HG03378 (cell line): Measurements from ENCODE around the gene TMEM273.

Source experiments
- ATAC-seq: cut with Tn5 transposase; IDR thresholded peaks from one replicate; pipeline ENCODE4 v1.9.1; 2021; ENCODE audit warnings: mild to moderate bottlenecking, moderate library complexity; ENCODE audit not compliant: unreplicated experiment

Gene TMEM273

GRCh38 chr10:49187950-49188761, at the start of gene TMEM273:
Gene TMEM273 (minus strand): TSS chr10:49188391. CDS start chr10:49188336, 55 bp downstream.
- ATAC-seq, result peak; percentile 69

- ATAC-seq, result no peak
Observed at GRCh38 chr10:49237985-49238384, 49.8 kb upstream of the TMEM273 start.

- ATAC-seq, result no peak
Observed at GRCh38 chr10:49235392-49235791, 47.2 kb upstream of the TMEM273 start.

DNA sequence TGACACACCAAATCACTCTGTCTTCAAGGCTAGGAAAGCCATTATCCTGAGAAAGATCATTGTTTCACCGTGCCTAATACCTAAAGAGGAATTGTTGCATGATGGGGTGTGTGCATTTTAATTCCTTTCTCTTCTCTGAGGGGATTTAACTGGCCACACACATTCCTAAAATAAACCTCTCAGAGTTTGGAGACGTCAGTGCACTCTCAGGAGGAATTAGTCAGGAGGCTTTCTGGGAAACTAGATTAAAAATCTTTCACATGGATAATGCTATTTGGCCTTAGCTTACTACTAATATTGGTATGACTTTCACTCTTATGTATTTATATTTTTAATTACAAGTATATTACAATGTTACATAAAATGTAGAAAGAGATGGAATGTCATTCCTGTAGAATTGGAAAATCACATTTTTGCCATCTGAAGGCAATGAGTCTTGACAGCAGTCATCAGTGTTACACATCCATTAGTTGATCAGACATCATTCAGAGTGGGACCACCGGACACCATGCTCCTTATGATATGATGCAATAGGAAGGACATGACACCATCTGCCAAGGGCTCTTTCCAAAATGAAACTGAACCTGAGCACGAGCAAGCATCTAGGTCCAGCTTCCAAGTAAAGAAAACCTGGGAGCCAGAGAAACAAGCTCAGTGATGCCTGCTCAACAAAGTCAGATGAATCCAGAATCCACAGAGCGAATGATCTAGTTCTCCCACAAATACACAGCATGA, 43.1 kb upstream of the TMEM273 start:
- no peak for ATAC-seq

DNA sequence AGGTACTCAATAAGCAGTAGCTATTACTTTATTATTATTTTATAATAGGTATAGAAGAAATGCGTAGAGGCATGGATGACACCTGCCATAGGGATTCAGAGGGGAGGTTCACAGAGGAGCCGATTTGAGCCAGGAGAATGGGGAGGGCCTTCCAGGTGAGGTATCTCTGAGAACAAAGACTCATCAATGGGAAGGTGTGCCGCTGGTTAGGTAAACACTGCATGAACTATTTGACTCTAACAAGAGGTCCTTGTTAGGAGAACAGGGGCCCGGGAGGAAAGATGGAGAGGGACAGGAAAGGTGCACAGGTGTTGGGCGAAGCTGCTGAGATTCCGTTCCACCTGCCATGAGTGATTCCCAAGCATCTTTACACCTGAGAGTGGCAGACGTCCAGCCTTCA, 41.8 kb upstream of the TMEM273 start:
- no peak for ATAC-seq

- no peak for ATAC-seq
Observed at GRCh38 chr10:49228677-49229076, 40.5 kb upstream of the TMEM273 start.

DNA sequence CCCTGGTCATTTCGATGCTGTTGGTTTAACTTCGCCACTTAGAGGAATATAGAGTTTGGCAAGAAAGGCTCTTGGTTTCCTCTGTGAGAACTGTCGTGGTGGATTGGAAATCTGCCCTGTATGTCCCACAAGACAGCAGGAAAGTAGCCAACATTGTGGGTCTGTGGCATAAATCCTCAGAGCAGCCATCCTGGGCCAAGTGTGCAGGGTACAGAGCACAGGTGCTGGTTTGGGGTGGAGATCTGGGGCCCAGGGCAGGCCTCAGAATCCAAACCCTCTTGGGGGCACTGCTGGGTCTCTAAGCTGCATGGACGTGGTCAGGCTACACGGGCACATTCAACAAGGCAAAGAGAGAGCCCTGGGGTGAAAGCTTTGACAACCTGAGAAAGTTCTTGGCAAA, 39.2 kb upstream of the TMEM273 start:
- ATAC-seq, result no peak

GRCh38 chr10:49226594-49226993, 38.4 kb upstream of the TMEM273 start:
- no peak for ATAC-seq

DNA sequence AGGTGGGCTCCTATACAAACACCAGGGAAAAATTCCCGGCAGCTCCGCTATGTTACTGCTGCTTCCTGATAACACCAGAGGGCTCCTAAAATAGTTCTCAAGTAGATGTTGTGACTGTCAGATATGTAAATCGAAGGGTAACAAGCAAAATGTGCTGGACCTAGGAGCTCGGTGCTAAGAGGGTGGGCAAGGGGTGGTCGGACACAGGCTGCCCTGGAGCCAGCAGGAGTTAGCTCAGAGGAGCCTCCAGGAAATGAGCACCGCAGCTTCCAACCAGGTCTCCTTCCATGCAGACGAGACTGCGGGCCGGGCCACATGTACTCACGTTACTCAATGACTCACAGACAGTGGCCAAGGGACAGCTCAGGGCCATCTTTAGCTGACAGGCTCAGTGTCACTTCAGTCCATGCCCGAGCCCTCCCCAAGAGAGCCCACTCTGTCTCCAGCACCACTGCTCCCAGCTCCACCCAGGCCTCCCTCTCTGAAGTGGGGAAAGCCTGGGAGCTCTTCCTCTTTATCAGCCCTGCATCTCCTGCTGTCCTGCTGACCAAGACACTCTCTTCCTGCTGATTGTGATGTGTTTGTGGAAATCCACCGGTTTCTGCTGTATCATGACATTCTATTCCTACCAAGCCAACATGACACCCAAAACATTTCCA, 37.2 kb upstream of the TMEM273 start:
- ATAC-seq, result no peak

- no peak for ATAC-seq
Observed at GRCh38 chr10:49223205-49223604, 35.0 kb upstream of the TMEM273 start.

GRCh38 chr10:49222170-49222569, 34.0 kb upstream of the TMEM273 start:
- no peak for ATAC-seq

DNA sequence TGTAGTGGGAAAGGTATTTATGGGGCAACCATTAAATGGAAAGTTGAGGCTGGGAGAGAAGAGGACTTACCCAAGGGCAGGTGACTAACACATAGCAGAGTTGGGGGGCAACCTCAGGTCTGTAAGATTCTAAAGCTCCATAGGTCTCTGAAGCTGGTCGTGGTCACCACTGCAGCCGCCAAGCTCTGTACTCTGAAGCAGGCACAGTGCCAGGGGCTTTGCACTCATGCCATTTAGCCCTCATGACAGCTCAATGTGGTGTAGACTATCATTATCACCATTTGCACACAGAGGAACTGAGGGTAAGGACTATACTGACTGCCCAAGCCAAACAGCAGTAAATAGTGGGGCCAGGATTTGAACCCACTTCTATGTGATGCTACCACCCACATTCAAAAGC, 32.5 kb upstream of the TMEM273 start:
- no peak for ATAC-seq

DNA sequence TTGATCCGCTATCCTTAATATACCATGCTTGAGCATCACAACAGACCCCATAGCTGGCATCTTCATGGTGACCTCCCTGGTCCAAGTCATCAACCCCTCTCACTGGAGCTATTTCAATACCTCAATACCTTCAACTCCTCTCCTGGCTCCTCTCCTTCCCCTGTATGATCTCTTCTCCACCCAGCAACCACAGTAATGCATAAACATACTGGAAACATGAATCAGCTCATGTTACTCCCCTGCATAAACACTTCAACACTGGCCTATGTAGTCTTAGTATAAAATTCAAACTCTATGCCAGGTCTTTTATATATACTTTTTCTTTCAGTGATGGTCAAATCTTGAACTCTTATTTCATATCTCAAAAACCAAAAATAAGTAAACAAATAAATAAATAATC, 31.8 kb upstream of the TMEM273 start:
- ATAC-seq, result no peak

- ATAC-seq, result no peak
Observed at GRCh38 chr10:49219248-49219647, 31.1 kb upstream of the TMEM273 start.

DNA sequence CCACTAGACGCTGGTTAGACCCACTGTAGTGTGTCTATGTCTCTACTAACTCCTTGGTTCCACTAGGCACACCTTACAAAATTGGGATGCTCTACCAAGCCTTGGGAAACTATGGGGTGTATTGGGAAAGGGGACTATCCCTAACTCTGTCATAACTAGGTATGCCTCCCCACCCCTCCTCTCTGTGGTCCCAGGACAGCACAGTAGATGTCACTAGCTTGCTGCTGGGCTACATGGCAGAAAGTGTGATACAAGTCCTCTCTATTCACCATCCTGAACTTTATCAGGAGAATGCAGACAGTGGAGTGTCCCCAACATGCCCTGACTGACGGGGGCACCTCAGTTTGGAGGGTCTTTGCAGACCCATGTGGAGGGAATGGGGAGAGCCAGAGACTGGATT, 30.3 kb upstream of the TMEM273 start:
- ATAC-seq, result no peak

- ATAC-seq, result no peak
Observed at GRCh38 chr10:49217645-49218044, 29.5 kb upstream of the TMEM273 start.

DNA sequence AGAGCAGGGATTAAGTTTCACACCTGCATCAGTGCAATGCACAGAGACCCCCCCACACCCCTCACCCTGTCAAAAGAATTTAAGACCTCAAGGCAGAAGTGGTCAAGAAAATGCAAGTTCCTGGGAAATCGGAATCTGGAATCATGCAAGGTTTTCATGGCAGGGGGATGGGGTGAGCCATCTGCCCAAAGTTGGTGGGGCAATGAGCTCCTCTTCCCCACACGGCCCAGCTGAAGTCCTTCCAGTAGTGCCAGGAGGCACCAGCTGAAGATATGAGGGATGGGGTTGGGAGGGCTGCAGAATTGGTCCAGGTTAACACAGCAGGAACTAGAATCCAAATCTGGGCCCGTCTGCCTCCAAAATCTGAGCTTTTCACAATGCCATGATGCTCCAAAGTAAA, 25.0 kb upstream of the TMEM273 start:
- ATAC-seq, result no peak

DNA sequence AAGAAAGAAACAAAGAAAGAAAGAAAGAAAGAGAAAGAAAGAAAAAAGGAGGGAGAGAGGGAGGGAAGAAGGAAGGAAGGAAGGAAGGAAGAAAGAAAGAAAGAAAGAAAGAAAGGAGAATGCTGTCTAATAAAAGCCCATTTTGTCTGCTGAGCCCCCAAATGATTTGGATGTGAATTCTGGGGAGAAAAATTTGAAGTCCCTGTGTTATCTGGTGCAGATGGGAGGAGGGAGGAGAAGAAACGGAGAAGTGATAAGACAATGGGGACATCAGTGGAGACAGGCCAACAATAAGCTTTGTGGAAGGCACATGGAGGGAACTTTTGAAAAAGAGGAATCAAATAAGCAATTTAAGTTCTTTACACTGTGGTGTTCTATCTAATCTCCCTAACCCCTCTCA, 24.6 kb upstream of the TMEM273 start:
- ATAC-seq, result no peak

GRCh38 chr10:49212076-49212475, 23.9 kb upstream of the TMEM273 start:
- ATAC-seq, result no peak

DNA sequence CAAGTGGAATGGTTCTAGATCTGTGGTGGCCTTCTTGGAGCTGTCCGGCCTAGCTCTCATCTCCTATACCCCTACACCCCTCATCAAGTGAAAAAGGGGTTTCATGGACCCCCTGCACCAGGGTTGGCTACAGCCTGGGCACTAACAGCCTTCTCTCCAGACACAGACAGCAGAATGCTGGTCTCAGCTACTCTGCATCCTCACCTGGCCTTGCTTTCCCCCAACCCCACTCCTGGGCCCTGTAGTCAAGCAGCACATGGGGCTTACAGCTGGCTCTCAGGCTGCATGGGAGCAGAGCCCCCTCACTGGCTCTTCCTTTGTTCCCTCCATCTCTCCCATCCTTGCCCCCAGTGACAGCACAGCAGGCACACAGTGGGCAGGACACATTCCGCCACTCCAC, 20.8 kb upstream of the TMEM273 start:
- ATAC-seq, result no peak

GRCh38 chr10:49207936-49208487, 19.8 kb upstream of the TMEM273 start:
- ATAC-seq, result no peak
